ENCODE results near the gene VWA2.

VWA2 gene

GRCh38 chr10:114246679-114247305 is 7.7 kb downstream of the VWA2 start:
- no peak for DNase-seq

DNA sequence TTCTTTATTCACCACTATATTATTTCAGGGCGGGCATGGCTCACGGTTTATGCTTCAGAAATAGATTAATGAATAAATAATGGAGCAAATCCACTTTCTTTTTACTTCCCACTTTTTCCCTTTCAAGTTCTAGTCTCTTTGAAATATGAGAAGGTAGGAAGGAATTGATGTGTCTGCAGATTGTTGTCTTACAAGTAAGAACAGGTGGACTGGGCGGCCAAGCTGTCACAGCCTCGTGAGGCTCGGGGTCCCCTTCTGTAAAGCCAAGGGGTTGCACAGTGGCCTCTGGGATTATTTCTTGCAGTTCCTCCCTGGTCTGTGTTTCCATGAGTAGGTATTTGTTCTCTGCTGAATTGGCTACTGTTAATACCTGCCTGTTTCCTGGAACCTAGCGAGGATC is 11.2 kb downstream of the VWA2 start:
- DNase-seq, result no peak

GRCh38 chr10:114250716-114251115 is 11.7 kb downstream of the VWA2 start:
- DNase-seq, result no peak

GRCh38 chr10:114252092-114252491 is 13.0 kb downstream of the VWA2 start:
- DNase-seq, result no peak

DNA sequence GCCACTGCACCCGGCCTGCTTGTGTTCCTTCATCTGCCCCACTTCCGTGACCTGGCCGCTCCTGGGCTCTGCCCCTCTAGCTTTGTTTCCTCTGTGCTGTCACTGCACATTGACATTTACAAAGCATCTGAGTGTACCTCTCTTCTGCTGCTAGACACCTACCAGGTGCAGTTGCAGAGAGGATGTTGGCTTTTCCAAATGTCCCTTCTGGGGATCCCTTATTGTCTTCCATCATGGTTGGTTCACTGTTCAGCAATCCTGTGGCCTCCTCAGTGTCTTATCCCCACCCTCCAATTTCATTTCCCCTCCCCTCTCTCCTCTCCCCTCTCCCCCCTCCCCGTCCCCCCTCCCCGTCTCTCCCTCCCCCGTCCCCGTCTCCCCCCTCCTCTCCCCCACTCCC is 13.8 kb downstream of the VWA2 start:
- DNase-seq, result no peak

GRCh38 chr10:114255227-114255626 is 16.2 kb downstream of the VWA2 start:
- no peak for DNase-seq

GRCh38 chr10:114256008-114256765 is 17.1 kb downstream of the VWA2 start:
- no peak for DNase-seq

GRCh38 chr10:114256822-114257221 is 17.8 kb downstream of the VWA2 start:
- DNase-seq, result no peak

DNA sequence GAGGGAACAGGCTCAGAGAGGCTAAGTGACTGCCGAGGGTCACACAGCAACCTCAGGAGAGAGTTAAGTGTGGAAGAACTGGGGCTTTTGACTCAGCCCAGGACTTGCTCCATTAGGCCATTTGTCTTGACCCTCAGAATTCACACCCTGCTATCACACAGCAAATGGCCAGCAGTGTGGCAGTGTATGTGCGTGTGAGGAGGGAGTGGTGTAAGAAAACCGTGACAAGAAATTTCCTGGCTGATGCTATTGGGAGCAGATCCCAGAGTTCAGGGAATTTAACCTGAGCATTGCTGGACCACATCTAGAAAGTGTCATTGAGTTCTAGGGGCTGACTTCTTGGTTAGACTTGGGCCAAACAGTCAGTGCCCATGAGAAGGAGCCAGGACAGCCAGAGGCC is 18.4 kb downstream of the VWA2 start:
- DNase-seq, result no peak

GRCh38 chr10:114258274-114258840 is 19.3 kb downstream of the VWA2 start:
- no peak for DNase-seq

DNA sequence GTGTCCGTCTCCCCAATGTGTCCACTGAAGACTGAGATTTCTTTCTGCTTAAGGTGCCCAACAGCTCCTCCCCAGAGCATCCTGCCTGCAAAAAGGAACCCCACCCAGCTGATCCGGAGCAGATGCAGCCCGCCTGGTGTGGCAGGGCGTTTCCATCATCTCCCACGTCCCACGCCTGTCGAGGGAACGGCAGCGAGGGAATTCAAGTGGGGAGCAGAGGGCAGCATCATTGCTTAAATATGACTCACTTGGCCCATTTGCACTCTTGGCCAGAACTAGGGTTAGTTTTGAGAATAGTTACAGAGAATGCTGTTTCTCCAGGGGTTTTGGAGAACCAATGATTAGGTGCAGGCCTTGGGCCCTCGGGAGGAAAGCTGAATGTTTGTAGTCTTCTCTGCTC is 20.8 kb downstream of the VWA2 start:
- no peak for DNase-seq

- no peak for DNase-seq
Measured at GRCh38 chr10:114260366-114260765, 21.3 kb downstream of the VWA2 start.

DNA sequence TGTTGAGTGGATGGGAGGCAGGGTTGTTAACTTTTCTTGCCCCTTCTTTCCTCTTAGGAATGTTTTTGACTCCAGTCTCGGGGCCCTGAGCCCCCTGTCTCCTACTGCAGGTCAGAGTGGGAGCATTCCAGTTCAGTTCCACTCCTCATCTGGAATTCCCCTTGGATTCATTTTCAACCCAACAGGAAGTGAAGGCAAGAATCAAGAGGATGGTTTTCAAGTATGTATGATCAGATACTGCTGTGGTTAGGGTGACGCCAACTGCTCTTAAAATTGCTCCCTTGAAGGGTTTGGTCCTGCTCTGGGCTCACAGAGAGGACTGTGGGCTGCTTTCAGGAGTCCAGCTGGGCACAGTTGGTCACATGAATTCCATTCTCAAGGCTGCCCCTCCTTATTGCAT is 22.0 kb downstream of the VWA2 start:
- DNase-seq, result no peak

- no peak for DNase-seq
Measured at GRCh38 chr10:114262496-114262895, 23.4 kb downstream of the VWA2 start.

DNA sequence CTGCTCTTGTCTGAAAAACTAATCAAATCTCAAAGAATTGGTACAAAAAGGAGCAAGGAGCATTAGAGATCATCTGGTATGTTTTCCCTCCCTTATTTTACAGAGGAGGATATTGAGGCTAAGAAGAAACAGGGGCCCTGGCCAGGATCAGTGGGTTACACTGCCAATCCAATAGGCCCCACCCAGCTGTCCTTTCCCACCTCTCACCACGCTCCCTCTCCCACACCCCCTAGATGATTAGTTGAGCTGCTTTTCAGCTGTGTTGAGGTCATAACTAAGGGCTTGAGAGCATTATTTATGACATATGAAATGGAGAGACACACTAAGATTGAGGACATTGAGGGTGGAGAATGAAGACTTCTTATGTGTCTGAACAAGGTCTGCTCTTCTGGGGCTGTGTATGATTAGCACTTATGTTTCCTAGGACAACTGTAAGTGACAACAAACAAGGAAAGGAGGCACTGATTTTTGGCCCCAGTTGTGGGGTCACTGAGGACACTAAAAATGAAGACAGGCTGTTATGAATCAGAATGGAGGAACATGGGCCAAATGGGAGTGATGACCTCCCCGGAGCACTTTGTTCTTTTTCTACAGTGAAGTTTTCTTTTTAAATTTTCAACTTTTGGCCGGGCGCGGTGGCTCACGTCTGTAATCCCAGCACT is 26.5 kb downstream of the VWA2 start:
- DNase-seq, result no peak

GRCh38 chr10:114266521-114266920 is 27.5 kb downstream of the VWA2 start:
- DNase-seq, result no peak

DNA sequence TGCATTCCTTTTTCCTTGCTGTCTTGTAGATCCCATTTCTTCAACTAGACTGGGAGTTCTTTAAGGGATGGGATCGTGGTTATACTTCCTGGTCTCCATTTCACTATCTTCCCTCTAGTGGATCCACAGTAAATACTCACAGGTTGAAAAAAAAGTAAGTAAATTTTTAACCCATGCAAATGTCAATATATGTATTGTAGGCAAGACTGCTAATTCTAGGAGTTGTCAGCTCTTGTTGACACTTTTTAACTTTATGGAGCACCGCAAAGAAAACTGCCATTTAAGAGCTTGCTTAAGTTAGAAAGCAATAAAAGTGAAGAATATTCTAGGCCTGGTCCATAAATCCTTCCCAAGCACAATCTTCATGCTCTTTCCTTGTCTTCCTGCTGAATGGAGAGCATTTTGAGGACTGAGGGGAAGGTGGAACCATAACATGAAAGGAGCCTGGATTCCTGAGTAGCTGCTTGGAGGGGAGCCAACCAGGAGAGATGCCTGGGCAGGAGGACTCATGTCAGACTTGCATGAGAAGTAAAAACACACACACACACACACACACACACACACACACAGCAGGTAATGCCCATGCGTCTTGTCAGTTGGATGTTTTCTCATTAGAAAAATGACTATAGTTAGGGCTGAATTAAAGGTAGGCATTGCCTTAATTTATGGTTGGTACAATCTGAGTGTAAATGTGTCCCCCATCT is 32.2 kb downstream of the VWA2 start:
- no peak for DNase-seq

DNA sequence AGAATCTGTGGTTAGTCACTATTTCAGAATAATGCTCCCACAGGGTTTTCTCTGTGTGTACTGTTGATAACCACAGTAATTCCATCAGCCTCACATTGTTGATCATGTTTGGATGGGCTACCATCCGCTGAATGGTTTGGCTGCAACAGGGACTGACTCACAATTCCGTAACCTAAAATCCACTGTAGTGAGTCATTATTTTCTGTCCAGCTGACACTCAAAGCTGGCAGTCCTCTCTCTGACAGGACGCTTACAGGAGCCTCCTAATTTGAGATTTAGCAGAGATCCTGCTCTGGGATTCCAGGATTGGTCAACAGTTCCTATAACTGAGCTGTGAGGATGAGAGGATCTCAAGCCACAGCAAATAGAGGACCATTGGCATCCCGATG is 32.7 kb downstream of the VWA2 start:
- no peak for DNase-seq

GRCh38 chr10:114272696-114273095 is 33.6 kb downstream of the VWA2 start:
- no peak for DNase-seq

GRCh38 chr10:114273910-114274309 is 34.9 kb downstream of the VWA2 start:
- DNase-seq, result no peak

DNA sequence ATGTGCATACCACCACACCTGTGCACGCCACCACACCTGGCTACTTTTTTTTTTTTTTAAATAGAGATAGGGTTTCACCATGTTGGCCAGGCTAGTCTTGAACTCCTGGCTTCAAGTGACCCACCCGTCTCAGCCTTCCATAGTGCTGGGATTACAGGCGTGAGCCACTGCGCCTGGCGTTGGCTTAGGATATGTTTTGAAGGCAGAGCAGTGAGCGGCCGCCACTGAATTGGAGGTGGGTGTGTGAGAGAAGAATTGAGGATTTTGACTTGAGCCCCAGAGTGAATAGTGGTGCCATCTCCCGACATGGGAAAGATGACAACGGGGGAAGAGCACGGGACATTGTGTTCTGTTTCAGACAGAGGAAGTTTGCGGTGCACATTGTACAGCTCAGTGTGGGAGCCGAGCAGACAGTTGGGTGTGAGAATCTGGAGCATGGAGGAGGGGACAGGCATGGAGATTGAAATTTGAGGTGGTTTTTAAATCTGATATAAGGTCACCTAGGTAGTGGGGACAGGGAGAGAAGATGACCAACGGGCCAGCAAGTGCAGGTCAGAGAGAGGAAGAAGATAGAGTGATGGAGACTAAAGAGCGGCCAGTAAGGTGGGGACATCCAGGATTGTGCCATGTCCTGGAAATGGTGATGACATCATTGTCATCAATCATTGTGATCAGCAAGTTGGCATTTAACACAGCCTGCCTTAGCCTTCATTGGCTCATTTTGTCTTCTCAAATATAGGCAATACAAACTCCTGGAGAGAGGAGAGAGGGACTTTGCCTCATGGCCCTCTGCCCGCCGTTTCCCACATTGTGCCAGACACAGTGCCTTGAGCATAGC is 35.8 kb downstream of the VWA2 start:
- no peak for DNase-seq

- DNase-seq, result no peak
Measured at GRCh38 chr10:114276066-114276465, 37.0 kb downstream of the VWA2 start.
